GM12875 (cell line): ENCODE data around the gene VPS45.

Experiments
- H3K4me3 ChIP-seq: one replicate; pipeline ENCODE4 v1.5.1; 2011; ENCODE audit warnings: low read depth, low read length, control low read depth
- TF ChIP-seq, protein P1 (sequence below): IDR thresholded peaks from 2 replicates; pipeline ENCODE4 v1.5.1; 2011; ENCODE audit warnings: low read depth, mild to moderate bottlenecking, control low read depth, inconsistent platforms, low read length, moderate library complexity, borderline replicate concordance; ENCODE audit not compliant: insufficient read depth

Gene VPS45

DNA sequence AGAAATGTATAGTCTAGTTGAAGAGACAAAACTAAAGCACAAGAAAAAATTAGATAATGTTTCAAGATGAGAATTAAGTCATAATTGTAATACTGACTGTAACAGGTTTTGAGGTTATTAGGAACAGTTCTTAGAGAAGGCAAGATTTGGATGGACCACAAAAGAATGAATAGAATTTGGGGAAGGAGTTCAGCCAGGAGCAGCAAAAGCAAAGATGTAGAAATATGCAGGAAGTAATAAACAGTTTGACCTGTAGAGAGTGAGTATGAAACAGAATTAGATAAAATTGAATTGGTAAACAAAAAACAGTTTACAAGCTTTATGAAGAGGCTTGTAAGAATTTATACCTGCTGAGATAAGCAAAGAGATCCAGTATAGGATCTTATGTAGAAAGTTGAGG, 16.3 kb downstream of the VPS45 start:
- no peak overlapping the region for H3K4me3 ChIP-seq
- TF ChIP-seq, protein P1, sequence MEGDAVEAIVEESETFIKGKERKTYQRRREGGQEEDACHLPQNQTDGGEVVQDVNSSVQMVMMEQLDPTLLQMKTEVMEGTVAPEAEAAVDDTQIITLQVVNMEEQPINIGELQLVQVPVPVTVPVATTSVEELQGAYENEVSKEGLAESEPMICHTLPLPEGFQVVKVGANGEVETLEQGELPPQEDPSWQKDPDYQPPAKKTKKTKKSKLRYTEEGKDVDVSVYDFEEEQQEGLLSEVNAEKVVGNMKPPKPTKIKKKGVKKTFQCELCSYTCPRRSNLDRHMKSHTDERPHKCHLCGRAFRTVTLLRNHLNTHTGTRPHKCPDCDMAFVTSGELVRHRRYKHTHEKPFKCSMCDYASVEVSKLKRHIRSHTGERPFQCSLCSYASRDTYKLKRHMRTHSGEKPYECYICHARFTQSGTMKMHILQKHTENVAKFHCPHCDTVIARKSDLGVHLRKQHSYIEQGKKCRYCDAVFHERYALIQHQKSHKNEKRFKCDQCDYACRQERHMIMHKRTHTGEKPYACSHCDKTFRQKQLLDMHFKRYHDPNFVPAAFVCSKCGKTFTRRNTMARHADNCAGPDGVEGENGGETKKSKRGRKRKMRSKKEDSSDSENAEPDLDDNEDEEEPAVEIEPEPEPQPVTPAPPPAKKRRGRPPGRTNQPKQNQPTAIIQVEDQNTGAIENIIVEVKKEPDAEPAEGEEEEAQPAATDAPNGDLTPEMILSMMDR, result no peak

DNA sequence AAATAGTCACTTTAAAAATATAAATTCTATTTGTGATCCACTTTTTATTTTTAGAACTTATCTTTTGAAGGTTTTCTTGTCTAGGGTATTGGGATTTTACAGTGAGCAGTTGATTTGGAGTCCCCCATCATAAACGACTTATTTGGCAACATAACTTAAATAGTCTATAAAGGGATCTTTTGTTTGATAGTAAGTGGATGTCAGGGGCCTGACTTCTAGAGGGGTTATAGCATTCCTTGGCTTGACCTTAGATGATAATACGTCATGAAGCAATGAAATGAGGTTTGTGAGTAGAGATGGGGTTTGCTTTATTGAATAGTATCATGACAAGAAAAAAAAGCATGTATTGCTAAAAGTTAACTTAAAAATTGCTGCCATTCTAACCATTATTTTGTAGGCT, 17.8 kb downstream of the VPS45 start:
- TF ChIP-seq, protein P1, result no peak
- H3K4me3 ChIP-seq, result no peak overlapping the region

DNA sequence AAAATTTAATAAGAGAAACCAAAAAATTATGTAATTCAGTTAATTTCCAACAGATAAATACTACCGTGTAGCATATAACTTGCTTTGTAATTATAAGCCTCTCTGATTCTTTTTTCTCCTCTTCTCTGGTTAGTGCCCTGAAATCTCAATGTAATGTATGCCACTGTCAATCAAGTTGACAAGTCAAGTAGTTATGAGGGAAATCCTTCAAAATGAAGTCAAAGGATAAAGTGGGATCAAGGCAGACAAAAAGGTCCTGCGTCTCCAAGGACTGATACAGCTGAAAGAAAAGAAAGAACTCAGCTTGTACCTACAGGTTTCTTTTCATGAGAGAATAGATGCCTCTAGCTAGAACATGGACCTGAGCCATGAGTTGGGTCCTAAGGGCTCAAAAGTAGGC, 19.8 kb downstream of the VPS45 start:
- TF ChIP-seq, protein P1, result no peak
- no peak overlapping the region for H3K4me3 ChIP-seq

DNA sequence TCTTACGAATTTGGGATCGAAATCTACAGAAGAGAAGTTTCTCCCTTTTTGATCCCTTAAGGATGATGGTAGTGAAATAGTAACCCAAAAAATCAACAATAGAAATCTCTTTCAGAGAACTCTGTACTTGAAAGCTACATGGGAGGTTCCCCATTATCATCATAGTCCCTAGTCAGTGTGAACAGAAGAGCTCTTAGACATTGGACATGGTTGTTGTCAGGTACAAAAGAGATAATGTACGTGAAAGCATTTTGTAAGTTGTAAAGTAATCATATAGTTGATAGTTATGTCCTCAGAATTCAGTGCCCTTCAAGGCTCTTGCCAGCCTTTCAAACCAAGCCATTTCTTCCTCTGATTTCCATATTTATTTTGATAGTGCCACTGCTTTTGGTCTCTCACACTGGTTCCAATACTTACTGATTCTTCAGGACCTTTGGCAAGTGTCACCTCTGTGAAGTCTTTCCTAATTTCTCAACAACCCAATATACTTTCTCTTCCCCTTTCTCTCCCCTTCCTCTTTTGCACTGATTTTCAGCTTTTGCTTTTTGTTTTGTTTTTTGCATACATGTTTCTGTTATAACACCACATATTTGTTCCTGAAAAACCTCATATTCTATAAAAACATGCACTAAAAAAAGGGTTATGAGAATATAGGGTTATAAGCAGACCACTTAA, 22.4 kb downstream of the VPS45 start:
- H3K4me3 ChIP-seq, result no peak overlapping the region

DNA sequence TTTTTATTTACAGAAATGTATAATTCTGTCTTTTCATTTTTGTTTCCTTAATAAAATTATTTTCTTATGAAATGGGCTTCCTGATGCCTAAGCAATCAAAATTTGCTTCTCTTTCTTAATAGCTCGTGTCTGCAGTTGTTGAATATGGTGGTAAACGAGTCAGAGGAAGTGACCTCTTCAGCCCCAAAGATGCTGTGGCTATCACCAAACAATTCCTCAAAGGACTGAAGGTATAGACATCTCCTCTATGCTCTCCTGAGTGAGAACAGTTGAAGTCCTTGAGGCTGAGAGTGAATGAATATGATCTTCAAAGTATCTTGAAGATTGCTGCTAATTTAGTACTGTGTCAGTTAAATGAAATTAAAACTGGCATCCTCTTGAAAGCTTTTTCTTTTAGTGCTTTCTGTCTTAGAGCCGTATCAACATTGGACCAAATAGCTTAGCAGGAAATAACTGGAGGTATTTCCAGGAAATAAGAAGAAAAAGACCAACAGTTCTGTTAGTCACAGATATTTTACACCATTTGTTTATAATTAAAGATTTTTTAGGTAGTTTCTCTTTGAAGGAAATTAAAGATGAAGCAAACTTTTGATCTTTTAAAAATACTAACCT, 24.7 kb downstream of the VPS45 start:
- TF ChIP-seq, protein P1, result no peak

More for the DNA sequence above, 22.4 kb downstream of the VPS45 start:
- TF ChIP-seq, protein P1, result no peak

DNA sequence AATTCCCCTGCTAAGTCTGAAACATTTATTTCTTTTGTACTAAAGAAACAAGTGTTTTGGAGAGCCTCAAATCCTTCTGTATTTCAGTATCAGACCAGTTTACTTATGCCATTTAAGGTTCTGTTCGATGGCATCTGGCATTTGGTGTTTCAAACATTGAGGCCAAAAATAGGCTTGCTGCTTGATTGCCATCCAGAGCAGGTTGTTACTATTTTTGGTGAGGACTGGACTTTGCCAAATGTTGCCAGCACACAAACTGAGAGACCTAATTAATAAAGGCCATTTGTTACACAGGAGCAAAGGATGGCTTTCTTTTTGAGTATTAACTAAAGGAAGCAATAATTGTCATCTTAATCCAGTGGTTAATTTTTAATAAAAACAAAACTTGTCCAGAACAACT, 26.2 kb downstream of the VPS45 start:
- H3K4me3 ChIP-seq, result no peak overlapping the region
- TF ChIP-seq, protein P1, result no peak

More for the DNA sequence above, 24.7 kb downstream of the VPS45 start:
- H3K4me3 ChIP-seq, result no peak overlapping the region

DNA sequence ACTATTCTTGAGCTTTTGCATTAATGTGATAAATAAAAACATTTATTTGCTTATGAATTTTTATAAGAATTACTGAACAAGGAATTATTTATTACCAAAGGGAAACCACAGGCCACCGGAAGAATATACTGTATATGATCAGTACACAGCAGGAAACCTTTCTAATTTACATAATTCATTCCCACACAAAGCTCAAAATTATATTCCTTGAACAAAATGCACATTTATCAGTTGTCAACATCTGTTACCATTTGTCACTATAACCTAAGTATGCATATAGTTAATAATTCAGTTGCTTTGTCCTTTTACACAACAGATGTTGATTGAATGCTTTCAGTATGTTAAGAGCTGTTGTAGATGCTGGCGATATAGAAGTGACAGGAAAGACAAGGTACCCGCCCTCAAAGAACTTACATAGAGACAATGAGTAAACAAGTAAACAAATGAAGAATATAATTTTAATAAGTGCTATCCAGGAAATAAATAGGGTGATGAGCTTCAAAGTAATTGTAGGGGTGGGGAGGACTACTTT, 27.2 kb downstream of the VPS45 start:
- TF ChIP-seq, protein P1, result no peak
- H3K4me3 ChIP-seq, result no peak overlapping the region
